ENCODE measurements around the gene SLC26A4.

Gene SLC26A4

GRCh38 chr7:107659666-107660065 is 962 bp upstream of the SLC26A4 start:
- DNase-seq (ENCODE audit: low spot score), result peak; percentile 47

GRCh38 chr7:107661081-107661864 is 645 bp downstream of the SLC26A4 start:
- peak; percentile 41 for DNase-seq (ENCODE audit: low spot score)

- DNase-seq (ENCODE audit: low spot score), result no peak
Measured at GRCh38 chr7:107661865-107662379, 1.3 kb downstream of the SLC26A4 start.

- DNase-seq (ENCODE audit: low spot score), result no peak
Measured at GRCh38 chr7:107663196-107663595, 2.6 kb downstream of the SLC26A4 start.

GRCh38 chr7:107666790-107667189 is 6.2 kb downstream of the SLC26A4 start:
- no peak for DNase-seq (ENCODE audit: low spot score)

GRCh38 chr7:107667341-107667740 is 6.7 kb downstream of the SLC26A4 start:
- no peak for DNase-seq (ENCODE audit: low spot score)

GRCh38 chr7:107668296-107668695 is 7.7 kb downstream of the SLC26A4 start:
- no peak for DNase-seq (ENCODE audit: low spot score)

GRCh38 chr7:107672183-107672582 is 11.6 kb downstream of the SLC26A4 start:
- DNase-seq (ENCODE audit: low spot score), result no peak

- DNase-seq (ENCODE audit: low spot score), result no peak
Measured at GRCh38 chr7:107676249-107676648, 15.6 kb downstream of the SLC26A4 start.

GRCh38 chr7:107678110-107678753 is 17.6 kb downstream of the SLC26A4 start:
- DNase-seq (ENCODE audit: low spot score), result no peak

GRCh38 chr7:107680478-107680877 is 19.9 kb downstream of the SLC26A4 start:
- no peak for DNase-seq (ENCODE audit: low spot score)

GRCh38 chr7:107682886-107683285 is 22.3 kb downstream of the SLC26A4 start:
- DNase-seq (ENCODE audit: low spot score), result no peak

- DNase-seq (ENCODE audit: low spot score), result no peak
Measured at GRCh38 chr7:107684287-107684686, 23.7 kb downstream of the SLC26A4 start.

- no peak for DNase-seq (ENCODE audit: low spot score)
Measured at GRCh38 chr7:107684947-107685463, 24.4 kb downstream of the SLC26A4 start.

- no peak for DNase-seq (ENCODE audit: low spot score)
Measured at GRCh38 chr7:107686816-107687387, 26.3 kb downstream of the SLC26A4 start.

GRCh38 chr7:107687656-107688055 is 27.0 kb downstream of the SLC26A4 start:
- DNase-seq (ENCODE audit: low spot score), result peak; percentile 9

- DNase-seq (ENCODE audit: low spot score), result no peak
Measured at GRCh38 chr7:107689553-107689952, 28.9 kb downstream of the SLC26A4 start.

GRCh38 chr7:107690084-107690483 is 29.5 kb downstream of the SLC26A4 start:
- no peak for DNase-seq (ENCODE audit: low spot score)

GRCh38 chr7:107690611-107691010 is 30.0 kb downstream of the SLC26A4 start:
- peak; percentile 19 for DNase-seq (ENCODE audit: low spot score)

GRCh38 chr7:107691716-107692115 is 31.1 kb downstream of the SLC26A4 start:
- no peak for DNase-seq (ENCODE audit: low spot score)

GRCh38 chr7:107692501-107692900 is 31.9 kb downstream of the SLC26A4 start:
- peak; percentile 32 for DNase-seq (ENCODE audit: low spot score)

- DNase-seq (ENCODE audit: low spot score), result no peak
Measured at GRCh38 chr7:107693396-107693795, 32.8 kb downstream of the SLC26A4 start.

GRCh38 chr7:107694386-107694785 is 33.8 kb downstream of the SLC26A4 start:
- DNase-seq (ENCODE audit: low spot score), result peak; percentile 16

Data from GM03348 (cell line).